HG03457 (cell line): ENCODE data around the gene NAPSA.
"Not testable (repeated sequence)": the region's sequence is repeated elsewhere in the genome, so short reads cannot be mapped to it uniquely, and the experiment has no call there.

ENCODE experiments used
- ATAC-seq: cut with Tn5 transposase; IDR thresholded peaks from one replicate; pipeline ENCODE4 v1.9.1; 2021; ENCODE audit warnings: moderate number of reproducible peaks; ENCODE audit not compliant: unreplicated experiment

The NAPSA gene

GRCh38 chr19:50361290-50362029 lies 4.0 kb downstream of the NAPSA start:
- ATAC-seq: no peak

DNA sequence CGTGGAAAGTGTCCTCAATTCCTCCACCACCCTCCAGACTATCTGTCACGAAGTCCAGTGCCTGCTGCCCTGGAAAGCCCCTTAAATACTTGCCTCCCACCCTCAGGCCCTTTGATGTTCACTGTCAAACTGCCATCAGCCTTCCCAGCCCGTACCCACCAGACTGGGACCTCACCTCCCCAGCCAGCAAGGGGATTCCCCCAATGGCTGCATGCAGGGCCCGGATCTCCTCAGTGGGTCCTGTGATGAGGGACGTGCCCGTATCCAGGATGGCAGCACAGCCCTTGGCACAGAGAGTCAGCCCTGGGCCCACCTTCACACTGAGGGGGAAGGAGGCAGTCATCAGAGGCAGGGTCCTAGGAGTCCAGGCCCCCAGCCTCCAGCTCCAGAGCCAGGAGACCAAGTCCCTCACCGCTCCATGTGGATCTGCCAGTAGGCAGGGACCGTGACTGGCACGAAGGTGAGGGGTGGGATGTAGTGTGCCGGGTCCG lies 6.1 kb downstream of the NAPSA start:
- ATAC-seq: no peak

DNA sequence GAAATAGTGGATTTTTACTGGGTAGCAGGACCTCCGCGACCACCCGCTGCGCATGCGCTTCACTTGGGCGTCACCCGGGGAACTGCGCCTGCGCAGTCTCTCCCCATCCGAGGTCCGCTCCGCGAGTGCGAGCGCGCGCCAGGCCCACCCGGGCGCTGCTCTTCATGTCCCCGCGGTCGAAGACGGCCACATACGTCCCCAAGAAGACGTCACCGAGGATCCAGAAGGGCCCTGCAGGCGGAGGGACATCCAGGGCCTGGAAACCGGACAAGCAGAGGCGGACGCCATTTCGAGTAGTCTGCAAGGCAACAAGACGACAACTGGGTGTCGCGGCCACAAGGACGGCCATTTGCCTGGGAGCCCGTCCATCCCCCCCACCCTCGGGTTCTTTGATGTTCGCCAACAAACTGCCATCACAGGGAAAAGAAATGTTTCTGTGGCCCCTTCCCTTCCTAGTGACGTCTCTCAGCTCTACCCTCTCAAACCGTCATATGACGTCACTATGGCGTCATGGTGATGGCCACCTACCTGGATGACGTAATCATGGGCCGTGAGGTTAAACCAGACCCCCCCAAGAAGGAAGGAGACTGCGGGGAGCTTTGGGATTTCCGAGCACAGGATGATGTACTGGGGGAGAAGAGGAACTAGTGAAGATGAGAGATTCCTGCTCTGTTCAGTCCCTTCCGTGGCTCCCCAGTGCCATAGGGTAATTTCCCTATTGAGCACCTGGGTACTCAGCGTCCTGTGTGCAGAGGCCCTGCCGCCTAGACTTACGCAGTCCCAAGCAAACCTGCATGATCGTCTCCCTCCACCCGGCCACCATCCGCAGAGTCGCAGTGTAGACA lies 6.7 kb downstream of the NAPSA start:
- no peak for ATAC-seq

GRCh38 chr19:50357178-50358100 lies 8.0 kb downstream of the NAPSA start:
- no peak for ATAC-seq

GRCh38 chr19:50356691-50357177 lies 8.7 kb downstream of the NAPSA start:
- ATAC-seq: no peak

GRCh38 chr19:50353487-50353880 lies 12.0 kb downstream of the NAPSA start:
- ATAC-seq: not testable (repeated sequence)

DNA sequence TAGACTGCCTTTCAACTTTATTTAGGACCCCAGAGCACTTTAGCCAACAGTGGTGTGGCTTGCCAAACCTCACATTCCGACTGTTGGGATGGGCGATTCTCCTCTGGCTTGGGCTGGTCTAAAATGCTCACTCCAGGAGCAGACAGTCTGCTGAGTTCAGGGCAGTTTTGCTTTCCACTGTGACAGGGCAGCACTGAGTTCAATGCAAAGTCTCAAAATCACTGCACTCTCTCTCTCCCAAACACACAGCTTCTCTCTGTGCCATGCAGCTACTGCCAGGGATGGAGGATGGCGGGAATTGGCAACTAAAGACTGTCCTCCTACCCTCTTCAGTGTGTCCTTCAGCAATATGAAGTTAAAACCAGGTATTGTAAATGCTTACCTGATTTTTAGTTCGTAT lies 13.2 kb downstream of the NAPSA start:
- no peak for ATAC-seq

DNA sequence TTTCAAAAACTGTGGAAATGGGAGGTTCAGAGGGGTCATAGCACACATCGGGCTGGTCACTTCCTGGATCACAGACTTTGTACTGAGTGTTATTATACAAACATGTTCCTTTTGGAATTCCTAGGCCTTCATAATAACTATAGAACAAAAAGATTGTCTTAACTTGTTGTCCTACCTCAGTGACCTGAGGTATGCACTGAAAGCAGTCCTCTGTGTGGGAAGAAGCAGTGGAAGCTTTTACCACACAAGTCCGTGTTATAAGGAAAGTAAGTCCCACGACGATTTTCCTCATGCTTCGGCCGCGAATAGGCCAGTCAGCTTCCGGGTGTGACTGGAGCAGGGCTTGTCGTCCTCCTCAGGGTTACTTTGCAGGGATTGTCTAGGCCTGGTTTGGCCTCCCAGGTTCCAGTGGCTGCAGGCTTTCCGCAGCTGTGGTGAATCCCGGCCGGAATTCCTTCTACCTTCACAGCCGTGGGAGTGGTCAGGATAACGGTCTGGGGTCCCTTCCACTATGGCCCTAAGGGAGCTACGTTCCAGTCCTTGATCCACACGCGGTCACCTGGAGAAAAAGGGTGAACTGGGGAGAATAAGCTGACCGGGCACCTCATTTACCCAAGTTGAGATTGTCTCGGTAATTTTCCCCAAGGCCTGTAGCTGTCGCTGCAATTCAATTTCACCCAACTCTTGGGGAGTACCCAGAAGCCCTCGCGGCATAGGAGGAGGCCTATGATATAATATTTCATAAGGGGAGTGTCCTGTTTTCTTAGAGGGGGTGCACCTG lies 16.0 kb downstream of the NAPSA start:
- no peak for ATAC-seq

GRCh38 chr19:50347089-50347581 lies 18.3 kb downstream of the NAPSA start:
- not testable (repeated sequence) for ATAC-seq

DNA sequence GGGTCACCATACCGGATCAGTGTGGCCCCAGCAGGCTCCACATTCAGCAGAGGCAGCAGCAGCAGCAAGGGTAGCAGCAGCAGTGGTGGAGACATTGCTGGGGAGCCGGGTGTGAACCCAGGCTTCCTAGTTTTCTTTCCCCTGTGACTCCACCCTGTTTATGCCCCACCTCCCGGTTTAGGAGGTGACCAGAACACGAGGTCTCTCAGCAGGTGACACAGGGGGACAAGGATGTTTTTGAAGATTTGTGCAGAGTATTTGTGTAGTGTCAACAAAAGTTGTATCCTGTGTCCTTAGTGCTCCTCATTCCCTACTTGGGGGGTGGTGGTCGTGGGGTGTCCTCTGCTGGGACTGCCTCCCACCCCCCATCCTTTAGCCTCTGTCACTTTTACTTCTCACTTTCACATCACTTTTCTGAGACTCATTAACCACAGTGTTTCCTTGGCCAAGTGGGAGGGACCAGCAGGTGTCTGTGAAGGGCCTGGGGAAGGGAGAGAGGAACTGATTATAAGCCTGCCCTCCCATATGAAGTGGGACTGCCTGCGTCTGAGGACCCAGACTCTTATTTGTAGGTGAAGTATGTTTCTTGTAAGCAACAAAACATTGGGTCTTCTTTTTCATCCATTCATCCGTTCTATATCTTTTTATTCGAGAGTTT lies 20.6 kb downstream of the NAPSA start:
- ATAC-seq: no peak

GRCh38 chr19:50341091-50341564 lies 24.3 kb downstream of the NAPSA start:
- ATAC-seq: peak; percentile 39

DNA sequence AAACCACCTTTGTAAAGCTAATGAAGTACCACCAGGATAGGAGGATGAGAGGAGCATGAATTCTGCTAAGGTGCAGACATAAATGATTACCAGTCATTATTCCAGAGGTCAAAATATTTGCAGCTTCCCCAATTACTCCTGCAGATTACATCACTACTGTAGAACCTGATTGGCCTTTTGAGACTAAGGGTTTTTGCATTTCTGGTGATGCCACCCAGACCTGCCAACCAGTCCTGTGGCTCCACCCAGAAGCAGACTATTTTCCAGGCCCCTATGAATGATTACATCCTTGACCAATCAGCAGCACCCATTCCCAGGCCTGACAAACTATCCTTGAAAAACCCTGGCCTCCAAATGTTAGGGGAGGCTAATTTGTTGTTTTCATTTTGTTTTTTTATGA lies 25.1 kb downstream of the NAPSA start:
- no peak for ATAC-seq

GRCh38 chr19:50337031-50337430 lies 28.4 kb downstream of the NAPSA start:
- ATAC-seq: not testable (repeated sequence)

DNA sequence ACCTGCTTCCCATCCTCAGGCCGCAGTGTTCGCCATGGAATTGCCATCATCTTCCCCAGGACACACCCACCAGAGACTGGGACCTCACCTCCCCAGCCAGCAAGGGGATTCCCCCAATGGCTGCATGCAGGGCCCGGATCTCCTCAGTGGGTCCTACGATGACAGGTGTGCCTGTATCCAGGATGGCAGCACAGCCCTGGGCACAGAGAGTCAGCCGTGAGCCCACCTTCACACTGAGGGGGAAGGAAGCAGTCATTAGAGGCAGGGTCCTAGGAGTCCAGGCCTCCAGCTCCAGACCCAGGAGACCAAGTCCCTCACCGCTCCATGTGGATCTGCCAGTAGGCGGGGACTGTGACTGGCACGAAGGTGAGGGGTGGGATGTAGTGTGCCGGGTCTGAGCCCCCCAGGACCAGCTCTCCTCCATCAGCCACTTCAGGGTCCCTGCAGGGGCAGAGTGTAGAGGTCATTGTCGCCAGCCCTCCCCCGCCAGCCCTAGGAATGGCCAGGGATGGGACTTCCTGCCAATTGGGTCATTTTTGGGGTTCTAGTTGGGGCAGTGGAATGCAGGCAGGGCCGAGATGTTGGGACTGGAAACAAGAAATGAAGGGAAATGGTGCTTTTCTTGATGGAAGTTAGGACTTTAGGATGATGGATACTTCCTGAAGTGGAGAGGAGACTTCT lies 30.6 kb downstream of the NAPSA start:
- ATAC-seq: no peak

DNA sequence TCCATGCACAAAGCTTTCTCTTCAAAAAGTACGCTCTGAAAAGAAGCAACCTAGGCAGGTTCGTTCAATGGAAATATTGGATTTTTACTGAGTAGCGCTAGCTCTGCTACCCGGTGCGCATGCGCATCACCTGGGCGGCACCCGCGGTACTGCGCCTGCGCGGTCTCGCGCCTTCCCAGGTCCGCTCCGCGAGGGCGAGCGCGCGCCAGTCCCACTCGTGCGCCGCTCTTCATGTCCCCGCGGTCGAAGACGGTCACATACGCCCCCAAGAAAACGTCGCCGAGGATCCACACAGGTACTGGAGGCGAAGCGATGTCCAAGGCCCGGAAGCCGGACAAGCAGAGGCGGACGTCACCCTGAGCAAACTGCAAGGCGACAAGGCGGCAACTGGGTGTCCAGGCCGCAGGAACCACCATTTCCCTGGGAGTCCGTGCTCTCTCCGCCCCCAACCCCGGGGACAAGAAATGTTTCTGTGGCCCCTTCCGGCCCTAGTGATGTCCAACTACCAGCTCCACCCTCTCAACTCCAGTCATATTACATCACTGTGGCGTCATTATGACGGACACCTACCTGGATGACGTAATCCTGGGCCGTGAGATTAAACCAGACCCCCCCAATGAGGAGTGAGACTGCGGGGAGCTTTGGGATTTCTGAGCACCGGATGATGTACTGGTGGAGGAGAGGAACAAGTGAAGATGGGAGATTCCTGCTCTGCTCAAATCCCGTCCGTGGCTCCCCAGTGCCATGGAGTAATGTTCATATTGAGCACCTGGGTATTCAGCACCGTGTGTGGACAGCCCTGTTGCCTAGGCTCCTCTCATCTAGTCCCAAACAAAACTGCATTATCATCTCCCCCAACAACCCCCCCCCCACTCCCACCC lies 31.5 kb downstream of the NAPSA start:
- ATAC-seq: peak; percentile 12

DNA sequence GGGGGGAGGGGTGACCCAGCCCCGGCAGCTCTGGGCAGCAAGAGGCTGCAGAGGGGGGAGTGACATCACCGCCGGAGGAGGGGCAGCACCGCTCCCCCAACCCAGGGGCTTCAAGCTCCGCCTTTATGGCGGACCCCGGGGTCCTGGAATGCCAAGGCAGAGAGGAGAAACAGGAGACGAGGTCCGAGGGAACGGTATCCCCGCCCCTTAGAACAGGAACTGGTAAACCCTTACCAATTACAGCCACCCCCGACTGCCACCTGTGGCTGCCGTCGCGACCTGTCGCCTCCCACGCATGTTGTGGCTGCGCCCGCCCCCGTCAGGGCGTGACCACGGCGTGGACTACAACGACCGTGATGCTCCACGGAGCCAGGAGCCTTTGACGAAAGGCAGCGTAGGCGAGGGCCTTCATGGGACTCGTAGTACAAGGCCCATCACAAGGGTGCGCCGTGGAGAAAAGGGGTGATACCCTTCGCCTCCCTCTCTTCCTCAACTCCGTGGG lies 32.2 kb downstream of the NAPSA start:
- ATAC-seq: peak; percentile 37

- ATAC-seq: no peak
These were observed 33.0 kb downstream of the NAPSA start for GRCh38 chr19:50332244-50333038.
